GM18907 (cell line): Measurements from ENCODE around the gene NPTX2.
"Not testable (repeated sequence)": the region's sequence is repeated elsewhere in the genome, so short reads cannot be mapped to it uniquely, and the experiment has no call there.

Experiments
- ATAC-seq: cut with Tn5 transposase; IDR thresholded peaks from one replicate; pipeline ENCODE4 v1.9.1; 2021; ENCODE audit warnings: mild to moderate bottlenecking, moderate library complexity; ENCODE audit not compliant: unreplicated experiment

The NPTX2 gene, protein sequence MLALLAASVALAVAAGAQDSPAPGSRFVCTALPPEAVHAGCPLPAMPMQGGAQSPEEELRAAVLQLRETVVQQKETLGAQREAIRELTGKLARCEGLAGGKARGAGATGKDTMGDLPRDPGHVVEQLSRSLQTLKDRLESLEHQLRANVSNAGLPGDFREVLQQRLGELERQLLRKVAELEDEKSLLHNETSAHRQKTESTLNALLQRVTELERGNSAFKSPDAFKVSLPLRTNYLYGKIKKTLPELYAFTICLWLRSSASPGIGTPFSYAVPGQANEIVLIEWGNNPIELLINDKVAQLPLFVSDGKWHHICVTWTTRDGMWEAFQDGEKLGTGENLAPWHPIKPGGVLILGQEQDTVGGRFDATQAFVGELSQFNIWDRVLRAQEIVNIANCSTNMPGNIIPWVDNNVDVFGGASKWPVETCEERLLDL

GRCh38 chr7:98617051-98617959, at the start of gene NPTX2:
Gene NPTX2, plus strand, starts transcription at chr7:98617285. Its CDS starts 177 bp downstream, at chr7:98617462.
- ATAC-seq = no peak

GRCh38 chr7:98567991-98568390, 49.1 kb upstream of the NPTX2 start:
- no peak for ATAC-seq

DNA sequence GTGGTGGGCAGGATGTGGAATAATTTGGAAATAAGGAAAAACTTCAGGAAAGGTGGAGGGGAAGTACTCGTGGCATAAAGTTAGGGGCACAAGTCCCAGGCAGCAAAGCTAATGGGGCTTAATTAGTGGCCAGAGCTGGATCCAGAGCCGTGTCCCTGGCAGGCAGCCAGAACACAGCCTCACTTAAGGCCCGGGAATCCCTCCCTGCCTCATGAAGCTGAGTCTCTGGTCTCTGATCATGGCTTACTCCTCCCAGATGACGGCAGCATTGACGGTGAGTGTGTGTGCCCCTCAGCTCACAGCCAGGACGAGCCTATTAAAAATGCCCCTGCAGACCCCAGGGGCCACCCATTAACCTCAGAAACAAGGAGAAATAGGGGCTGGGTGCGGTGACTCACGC, 48.2 kb upstream of the NPTX2 start:
- no peak for ATAC-seq

GRCh38 chr7:98569691-98570337, 47.3 kb upstream of the NPTX2 start:
- ATAC-seq = no peak

DNA sequence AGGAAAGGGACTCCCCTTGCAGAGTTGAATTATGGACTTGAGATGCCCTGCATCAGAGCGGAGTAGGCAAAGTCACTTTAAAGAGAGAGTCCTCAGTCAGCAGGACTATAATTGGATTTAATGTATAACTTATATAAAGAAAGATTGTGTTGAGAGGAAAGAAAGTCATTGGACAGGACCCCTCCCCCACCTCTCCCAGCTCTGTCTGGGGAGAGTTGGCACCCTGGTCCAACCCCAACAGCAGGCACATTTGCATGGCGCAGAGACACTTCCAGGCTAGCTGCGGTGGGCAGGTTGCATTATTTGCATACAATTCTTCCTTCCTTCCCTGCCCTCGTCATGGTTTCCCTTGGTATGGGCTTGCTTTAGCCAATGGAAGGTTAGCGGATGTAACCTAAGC, 46.1 kb upstream of the NPTX2 start:
- no peak for ATAC-seq

DNA sequence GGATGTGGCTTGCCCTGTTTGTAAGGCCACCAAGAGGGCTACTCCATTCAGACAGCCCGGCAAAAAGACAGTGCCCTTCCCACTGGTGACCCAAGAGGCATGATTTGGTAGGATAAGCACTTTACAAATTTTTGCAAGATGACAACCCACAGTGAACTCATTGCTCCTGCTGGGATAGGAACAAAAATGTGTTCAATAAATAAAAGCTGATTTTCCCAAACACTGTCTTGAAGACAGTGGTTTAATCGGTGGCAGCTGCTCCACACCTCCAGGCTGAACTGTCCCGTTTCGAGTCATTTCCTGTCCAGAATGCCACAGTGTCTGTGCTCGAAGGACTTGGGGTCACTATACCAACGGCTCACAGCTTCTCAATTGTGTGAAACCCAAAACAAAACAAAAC, 45.1 kb upstream of the NPTX2 start:
- ATAC-seq = no peak

DNA sequence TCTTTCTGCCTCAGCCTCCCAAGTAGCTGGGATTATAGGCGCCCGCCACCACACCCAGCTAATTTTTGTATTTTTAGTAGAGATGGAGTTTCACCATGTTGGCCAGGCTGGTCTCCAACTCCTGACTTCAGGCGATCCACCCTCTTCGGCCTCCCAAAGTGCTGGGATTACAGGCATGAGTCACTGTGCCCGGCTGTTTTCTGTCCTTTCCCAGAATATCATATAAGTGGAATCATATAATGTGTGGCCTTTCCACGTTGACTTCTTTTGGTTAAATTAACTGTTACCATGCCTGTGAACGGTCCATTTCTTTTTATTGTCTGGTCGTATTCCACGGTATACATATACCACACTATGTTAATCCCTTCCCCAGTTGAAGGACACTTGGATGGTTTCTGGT, 44.4 kb upstream of the NPTX2 start:
- ATAC-seq = not testable (repeated sequence)

GRCh38 chr7:98573816-98574215, 43.3 kb upstream of the NPTX2 start:
- no peak for ATAC-seq

DNA sequence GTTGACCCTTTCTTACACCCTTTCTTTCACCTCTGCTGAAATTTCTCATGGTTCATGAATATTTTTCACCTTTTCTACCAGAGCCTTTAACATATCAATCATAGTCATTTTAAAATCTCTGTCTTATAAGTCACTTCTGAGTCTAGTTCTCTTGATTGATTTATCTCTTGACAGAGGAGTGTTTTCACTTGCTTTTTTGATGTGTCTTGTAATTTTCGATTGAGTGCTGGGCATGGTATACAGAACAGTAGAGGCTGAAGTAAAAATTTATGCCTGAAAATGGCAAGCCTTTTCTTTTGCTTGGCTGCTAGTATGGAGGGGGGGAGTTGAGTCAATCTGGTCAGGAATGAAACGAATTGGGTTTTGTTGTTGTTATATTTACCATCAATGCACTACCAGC, 41.2 kb upstream of the NPTX2 start:
- no peak for ATAC-seq

GRCh38 chr7:98584830-98585229, 32.3 kb upstream of the NPTX2 start:
- no peak for ATAC-seq

DNA sequence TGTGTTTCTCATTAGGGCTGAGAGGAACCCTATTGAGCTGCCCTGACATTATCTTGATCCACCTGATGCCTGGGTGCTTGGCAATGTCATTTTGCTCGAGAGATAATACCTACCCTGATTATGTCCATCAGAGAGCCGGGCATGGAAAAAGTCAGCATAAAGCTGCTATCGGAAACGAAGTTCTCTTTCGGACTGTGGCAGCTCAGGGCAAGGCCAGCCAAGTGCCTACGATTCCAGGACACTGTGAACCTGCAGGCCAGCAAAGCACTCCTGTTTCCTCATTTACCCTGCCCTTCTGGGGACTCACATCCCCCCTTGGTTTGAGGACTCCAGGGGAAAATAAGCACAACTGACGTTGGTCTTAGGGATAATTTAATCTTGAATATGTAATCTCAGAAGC, 25.2 kb upstream of the NPTX2 start:
- no peak for ATAC-seq

GRCh38 chr7:98594348-98594747, 22.7 kb upstream of the NPTX2 start:
- ATAC-seq = no peak

- ATAC-seq = no peak
These were observed 22.3 kb upstream of the NPTX2 start for GRCh38 chr7:98594787-98595186.

GRCh38 chr7:98598846-98599615, 18.1 kb upstream of the NPTX2 start:
- ATAC-seq = no peak

GRCh38 chr7:98599886-98600285, 17.2 kb upstream of the NPTX2 start:
- ATAC-seq = no peak

DNA sequence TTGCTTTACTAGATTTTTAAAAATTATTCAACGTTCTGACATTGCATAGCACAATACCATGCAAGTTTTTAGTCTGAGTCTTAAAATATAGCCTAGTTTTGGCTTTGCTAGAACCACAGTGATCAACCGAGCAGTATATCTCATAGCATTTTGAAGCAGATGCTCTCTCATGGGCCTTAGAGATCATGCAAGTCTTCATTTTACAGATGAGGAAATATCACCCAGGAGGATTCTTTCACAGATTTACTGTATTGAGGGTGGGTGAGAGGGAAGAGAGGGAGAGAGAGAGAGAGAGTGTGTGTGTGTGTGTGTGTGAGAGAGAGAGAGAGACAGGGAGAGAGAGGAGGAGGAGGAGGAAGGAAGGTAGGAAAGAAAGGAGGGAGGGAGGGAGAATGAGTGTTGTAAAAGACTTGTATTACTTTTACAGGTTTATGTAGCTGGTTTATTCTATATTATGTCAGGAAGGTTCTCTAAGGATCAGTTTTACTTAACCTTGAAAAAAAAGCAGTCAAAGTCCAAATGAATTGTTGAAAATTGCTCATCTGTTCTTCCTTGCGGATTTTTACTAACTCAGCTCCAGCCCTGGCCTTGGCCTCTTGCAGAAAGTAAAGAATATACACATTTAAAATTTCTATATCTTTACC, 14.2 kb upstream of the NPTX2 start:
- ATAC-seq = no peak

DNA sequence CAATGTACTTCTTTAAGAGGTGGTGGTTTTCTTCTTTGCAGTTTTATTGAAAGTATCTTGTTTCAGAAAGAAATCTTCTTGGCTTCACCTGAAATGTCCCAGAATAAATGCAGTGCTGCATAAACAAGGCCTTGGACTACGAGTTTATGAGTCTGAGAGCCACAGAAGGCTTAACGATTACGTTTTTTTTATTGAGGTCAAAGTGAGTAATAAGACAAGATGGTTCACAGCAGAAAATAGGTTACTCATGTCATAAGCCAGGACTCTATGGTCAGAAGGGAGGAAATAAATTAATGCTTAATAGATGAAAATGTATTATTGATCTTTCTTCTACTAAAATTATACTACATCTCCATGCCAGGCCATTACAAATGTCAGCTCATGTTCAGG, 13.7 kb upstream of the NPTX2 start:
- ATAC-seq = no peak

DNA sequence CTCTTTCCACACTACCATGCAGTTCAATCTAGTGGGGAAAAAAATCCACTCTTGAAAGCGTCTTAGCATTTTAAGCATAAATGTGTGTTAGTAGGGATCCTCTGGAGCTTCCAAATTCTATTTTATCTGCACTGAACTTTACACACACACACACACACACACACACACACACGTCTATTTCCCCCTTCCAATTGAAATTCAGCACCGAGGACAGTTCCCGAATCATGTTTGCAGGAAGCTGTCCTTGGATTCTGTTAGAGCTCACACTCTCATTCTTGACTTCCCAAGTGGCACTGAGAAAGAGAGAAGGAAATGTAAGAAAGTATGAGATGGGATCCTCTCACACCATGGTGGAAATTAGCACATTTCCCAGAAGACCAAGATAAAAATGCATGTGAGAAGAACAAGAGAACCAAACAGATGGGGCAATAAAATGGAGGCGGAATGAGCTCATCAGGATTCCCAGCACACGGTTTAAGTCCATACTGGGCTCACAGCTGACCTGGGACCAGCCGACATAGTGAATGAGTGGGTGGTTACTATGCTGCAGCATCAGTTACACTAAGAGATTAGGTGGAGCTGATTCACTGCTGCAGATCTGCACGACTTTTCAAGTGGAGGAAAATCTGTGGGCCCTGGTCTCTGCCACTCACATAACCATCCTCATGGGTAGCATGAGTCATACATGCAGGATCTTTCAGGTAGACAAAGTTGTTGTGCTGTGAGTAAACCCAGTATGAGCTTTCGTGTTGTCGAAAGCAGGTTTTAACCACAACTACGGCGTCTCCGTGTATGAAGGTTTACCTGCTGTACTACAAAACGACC, 3.3 kb upstream of the NPTX2 start:
- no peak for ATAC-seq

- no peak for ATAC-seq
These were observed 569 bp upstream of the NPTX2 start for GRCh38 chr7:98616381-98617050.
